ENCODE results near the gene AMHR2.

DNA sequence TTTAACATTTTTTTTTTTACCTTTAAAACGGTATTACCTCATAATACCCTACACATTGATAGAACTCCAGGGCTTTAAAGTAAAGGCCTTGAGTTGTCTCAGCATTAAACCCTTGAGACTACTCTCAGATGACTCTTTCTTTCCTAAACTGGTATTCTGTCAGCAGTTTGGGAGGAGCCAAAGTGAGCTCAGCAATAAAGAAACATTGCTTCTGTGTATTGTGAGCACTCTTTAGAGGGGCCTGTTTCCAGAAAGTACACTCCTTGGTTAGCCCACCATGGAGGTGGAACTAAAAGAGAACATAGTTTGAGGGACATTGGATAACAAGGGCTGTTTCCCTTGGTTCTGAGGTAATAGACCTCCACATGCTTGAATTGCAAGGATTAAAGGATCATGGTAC is 55.2 kb downstream of the AMHR2 start:
- TF ChIP-seq, protein P1, sequence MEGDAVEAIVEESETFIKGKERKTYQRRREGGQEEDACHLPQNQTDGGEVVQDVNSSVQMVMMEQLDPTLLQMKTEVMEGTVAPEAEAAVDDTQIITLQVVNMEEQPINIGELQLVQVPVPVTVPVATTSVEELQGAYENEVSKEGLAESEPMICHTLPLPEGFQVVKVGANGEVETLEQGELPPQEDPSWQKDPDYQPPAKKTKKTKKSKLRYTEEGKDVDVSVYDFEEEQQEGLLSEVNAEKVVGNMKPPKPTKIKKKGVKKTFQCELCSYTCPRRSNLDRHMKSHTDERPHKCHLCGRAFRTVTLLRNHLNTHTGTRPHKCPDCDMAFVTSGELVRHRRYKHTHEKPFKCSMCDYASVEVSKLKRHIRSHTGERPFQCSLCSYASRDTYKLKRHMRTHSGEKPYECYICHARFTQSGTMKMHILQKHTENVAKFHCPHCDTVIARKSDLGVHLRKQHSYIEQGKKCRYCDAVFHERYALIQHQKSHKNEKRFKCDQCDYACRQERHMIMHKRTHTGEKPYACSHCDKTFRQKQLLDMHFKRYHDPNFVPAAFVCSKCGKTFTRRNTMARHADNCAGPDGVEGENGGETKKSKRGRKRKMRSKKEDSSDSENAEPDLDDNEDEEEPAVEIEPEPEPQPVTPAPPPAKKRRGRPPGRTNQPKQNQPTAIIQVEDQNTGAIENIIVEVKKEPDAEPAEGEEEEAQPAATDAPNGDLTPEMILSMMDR (IDR thresholded peaks at IDR 0.05), result no peak
- TF ChIP-seq POLR2A (IDR thresholded peaks at IDR 0.05), result no peak

All from lower leg skin (tissue), 3 donors.